AG20443 (cell line): ENCODE measurements around the gene SLC47A2.

ENCODE experiments used
- DNase-seq: peaks from one replicate; pipeline ENCODE4 v3.0.0; 2012; ENCODE audit warnings: low spot score, mixed read lengths

SLC47A2 gene

GRCh38 chr17:19642373-19642893, 74.0 kb downstream of the SLC47A2 start:
- DNase-seq, result no peak

- no peak for DNase-seq
Measured at GRCh38 chr17:19641687-19642372, 74.6 kb downstream of the SLC47A2 start.

GRCh38 chr17:19631905-19632304, 84.5 kb downstream of the SLC47A2 start:
- no peak for DNase-seq

DNA sequence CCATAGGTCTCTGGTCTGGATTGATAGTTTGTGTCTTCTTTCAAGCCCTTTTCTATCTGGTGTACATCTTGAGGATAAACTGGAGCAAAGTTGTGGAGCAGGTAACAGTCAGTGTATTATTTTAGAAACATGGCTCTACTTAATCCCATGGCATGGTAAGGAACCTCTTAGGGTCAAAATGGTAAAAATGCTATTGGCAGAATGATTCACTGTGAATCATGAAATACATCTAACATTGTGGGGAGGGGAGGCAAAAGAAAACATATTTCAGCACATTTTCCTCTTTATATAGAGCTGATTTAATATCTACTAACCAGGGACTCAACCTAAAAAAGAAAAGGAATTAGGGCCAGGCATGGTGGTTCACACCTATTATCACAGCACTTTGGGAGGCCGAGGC, 85.7 kb downstream of the SLC47A2 start:
- no peak for DNase-seq

GRCh38 chr17:19630035-19630434, 86.3 kb downstream of the SLC47A2 start:
- DNase-seq, result no peak

DNA sequence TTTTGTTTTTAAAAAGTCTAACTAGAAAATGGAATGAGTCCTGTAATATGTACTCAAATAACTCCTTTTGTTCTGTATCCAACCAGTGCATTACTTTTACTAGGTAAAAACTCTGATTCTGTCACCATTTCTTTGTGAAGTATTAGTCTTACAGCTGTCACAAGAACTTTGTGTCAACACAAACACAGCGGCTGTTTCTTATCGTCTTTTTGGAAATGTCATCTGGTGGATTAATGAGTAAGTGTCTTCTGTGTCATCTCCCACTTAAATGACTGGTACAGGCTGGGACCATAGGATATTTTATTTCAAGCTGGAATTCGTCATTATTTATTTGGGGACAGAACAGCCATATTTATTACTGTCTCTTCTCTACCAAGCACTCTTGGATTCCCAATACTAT, 86.9 kb downstream of the SLC47A2 start:
- no peak for DNase-seq
